Panc1 (cell line): Measurements from ENCODE around the gene DOK7.

Source experiments
- POLR2AphosphoS5 ChIP-seq: IDR thresholded peaks from 2 replicates; pipeline ENCODE4 v1.6.1; 2012; ENCODE audit warnings: mild to moderate bottlenecking, low read depth, low read length, moderate library complexity
- TF ChIP-seq, protein P1 (sequence below): fragments of 450-650 bp; IDR thresholded peaks from 2 replicates; pipeline ENCODE4 v1.5.1; 2017; ENCODE audit warnings: mild to moderate bottlenecking
- TF ChIP-seq, protein P2 (sequence below), 2 experiments: IDR thresholded peaks; 2 replicates each; pipeline ENCODE4 v1.6.1; 2011 to 2012; ENCODE audit warnings: low read depth in 2 of 2, control low read depth in 1 of 2, low read length in 1 of 2, mild to moderate bottlenecking in 1 of 2, moderate library complexity in 1 of 2; ENCODE audit not compliant: insufficient read depth in 1 of 2

GRCh38 chr4:3446631-3447320 is 16.3 kb upstream of the DOK7 start:
- TF ChIP-seq, protein P1, sequence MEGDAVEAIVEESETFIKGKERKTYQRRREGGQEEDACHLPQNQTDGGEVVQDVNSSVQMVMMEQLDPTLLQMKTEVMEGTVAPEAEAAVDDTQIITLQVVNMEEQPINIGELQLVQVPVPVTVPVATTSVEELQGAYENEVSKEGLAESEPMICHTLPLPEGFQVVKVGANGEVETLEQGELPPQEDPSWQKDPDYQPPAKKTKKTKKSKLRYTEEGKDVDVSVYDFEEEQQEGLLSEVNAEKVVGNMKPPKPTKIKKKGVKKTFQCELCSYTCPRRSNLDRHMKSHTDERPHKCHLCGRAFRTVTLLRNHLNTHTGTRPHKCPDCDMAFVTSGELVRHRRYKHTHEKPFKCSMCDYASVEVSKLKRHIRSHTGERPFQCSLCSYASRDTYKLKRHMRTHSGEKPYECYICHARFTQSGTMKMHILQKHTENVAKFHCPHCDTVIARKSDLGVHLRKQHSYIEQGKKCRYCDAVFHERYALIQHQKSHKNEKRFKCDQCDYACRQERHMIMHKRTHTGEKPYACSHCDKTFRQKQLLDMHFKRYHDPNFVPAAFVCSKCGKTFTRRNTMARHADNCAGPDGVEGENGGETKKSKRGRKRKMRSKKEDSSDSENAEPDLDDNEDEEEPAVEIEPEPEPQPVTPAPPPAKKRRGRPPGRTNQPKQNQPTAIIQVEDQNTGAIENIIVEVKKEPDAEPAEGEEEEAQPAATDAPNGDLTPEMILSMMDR: no peak
- TF ChIP-seq POLR2AphosphoS5: no peak
- TF ChIP-seq, protein P2, sequence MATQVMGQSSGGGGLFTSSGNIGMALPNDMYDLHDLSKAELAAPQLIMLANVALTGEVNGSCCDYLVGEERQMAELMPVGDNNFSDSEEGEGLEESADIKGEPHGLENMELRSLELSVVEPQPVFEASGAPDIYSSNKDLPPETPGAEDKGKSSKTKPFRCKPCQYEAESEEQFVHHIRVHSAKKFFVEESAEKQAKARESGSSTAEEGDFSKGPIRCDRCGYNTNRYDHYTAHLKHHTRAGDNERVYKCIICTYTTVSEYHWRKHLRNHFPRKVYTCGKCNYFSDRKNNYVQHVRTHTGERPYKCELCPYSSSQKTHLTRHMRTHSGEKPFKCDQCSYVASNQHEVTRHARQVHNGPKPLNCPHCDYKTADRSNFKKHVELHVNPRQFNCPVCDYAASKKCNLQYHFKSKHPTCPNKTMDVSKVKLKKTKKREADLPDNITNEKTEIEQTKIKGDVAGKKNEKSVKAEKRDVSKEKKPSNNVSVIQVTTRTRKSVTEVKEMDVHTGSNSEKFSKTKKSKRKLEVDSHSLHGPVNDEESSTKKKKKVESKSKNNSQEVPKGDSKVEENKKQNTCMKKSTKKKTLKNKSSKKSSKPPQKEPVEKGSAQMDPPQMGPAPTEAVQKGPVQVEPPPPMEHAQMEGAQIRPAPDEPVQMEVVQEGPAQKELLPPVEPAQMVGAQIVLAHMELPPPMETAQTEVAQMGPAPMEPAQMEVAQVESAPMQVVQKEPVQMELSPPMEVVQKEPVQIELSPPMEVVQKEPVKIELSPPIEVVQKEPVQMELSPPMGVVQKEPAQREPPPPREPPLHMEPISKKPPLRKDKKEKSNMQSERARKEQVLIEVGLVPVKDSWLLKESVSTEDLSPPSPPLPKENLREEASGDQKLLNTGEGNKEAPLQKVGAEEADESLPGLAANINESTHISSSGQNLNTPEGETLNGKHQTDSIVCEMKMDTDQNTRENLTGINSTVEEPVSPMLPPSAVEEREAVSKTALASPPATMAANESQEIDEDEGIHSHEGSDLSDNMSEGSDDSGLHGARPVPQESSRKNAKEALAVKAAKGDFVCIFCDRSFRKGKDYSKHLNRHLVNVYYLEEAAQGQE (IDR thresholded peaks at IDR 0.05; ENCODE audit: insufficient read depth in 1 of 2, low read depth in 2 of 2, low read length in 1 of 2): no peak
